HG03066 (cell line): Measurements from ENCODE around the gene AFG1L.

Experiments used
- ATAC-seq: cut with Tn5 transposase; IDR thresholded peaks from one replicate; pipeline ENCODE4 v1.9.1; 2021; ENCODE audit warnings: low read depth; ENCODE audit not compliant: unreplicated experiment

Gene AFG1L

GRCh38 chr6:108566406-108566805 is 271.6 kb downstream of the AFG1L start:
- ATAC-seq = no peak

- no peak for ATAC-seq
These were observed 273.2 kb downstream of the AFG1L start for GRCh38 chr6:108568101-108568500.

DNA sequence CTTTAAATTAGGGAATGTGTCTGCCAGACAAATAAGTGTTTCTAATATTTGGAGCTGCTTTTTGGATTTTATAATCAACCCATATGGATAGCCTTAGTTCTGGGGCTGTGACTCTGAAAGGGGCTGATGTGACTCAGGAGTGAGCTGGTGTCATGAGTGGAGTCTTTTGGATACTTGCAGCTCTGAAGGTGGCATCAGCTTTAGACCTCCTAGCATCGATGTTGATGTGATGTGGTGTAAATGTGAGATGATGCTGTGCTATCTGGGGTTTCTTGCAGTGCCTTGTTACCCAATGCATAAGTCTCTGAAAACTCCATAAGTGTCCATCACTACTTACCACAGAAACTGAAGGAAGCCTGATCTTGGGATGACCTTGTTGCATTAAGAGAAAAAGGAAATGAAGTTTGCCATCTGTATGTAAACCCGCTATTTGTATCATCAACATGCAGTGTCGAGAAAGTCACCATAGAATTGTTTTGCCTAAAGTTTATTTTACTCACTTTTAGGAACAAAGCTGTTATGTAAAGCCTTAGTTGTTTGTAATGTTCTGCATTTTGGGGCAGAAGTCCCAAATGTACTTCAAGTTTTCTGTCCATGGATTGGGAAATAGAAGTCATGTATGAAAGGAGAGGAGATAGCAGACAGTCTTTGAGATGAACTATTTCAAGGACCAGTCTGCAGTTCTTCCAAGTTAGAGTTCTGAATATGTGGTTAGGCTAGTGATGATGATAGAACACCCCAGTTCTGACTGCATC is 273.9 kb downstream of the AFG1L start:
- ATAC-seq = no peak

GRCh38 chr6:108570517-108570916 is 275.7 kb downstream of the AFG1L start:
- no peak for ATAC-seq

DNA sequence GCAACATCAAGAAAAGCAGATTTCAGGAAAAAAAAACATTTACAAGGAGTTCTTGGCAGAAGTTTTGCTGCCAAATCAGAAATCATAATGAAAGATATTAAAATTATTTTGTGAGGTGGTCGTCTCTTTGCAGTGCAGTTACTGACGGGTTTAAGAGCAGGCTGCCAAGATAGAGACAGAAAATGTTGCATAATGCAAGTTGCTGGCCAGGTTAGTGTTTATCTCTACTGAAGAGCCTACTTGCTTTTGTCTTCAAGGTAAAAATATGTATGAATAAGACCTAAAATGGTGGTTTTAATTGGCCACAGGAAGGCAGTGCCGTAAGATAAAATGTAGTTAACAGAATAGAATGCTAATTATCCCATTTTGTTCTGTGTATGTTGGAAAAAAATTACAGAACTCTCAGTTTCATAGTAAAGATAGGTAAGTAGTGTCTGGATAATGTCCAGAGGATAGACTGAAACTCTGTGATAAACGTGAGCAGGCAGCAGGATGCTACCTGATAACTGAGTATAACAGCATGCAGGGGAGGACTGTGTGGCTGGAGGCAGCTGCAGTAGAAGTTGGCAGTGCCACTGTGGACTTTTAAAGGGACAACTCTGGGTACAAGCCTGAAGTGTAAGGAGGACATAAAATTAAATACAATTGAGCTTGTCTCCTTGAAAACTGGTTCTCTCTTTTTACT is 279.7 kb downstream of the AFG1L start:
- ATAC-seq = no peak
